ENCODE measurements around the gene TINAGL1.

Gene TINAGL1

DNA sequence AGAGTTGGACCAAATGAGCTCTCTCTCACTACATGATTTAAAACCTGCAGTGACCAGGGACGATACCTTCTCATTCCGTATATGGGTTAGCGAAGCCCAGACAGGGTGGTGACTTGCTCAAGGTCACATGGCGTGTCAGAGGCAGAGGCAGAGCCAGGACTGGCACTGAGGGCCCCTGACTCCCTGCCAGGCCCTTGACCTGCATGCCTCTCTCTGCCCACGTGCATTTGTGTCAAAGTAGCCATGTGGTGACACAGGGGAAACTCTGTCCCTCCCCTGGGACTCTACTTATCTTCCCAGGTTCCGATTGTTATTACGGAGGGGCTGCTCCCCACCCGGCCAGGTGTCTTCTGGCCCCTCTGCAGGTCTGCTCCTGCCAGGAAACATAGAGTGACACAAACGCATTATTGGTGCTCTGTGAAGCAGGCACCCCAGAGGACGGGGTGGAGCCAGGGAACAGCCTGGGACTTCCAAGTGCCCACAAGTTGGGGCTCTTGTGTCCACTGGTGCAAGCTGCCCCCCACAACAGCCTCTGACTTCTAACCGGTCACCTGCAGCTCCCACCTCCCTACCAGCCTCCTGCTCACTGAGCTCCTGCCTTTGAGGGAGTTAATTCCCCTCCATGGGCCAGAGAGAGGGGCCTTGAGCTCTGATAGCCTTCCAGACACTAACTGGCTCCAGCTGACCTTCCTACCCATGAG, 7.3 kb upstream of the TINAGL1 start:
- no peak for DNase-seq (ENCODE audit: low read depth)

DNA sequence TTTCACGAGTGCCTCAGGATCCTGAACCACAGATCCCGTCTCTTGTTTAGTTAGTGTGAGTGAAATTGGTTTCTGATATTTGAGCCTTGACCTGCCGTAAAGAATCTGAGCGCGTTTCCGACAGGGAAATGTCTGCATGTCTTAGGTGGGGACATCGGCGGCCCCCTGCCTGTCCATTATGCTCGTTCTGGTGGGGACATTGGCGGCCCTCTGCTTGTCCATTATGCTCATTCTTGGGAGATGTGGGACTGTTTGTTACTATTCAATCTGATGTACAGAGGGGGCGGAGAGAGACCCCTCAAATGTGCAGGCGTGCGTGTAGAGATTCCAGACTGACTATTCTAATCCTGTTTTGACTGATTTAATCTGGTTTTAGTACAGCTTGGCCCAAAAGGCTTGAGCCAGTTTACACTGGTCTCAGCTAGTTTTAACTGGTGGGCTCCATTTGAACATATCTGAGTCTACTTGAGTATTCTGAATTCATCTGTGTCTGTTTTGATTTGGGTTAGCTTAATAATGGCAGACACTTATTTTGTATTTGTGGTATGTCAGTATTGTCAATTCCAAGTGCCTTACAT, 6.6 kb upstream of the TINAGL1 start:
- no peak for DNase-seq (ENCODE audit: low read depth)

DNA sequence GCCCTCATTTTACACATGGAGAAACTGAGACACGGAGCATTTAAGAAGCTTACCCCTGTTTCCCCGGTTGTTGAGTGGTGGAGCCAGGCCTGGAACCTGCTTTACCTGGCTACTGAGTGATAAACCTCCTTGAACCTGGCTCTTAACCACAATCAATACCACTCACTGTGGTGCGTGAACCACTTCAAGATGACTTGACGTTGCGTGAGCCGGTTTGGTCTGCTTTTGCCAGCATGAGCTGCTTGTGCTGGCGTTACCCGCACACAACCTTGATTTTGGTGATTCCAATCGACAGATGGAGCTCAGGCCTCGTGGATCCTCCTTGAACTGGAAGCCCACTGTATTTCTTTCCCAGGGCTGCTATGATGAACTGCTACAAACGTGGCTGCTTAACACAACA, 6.1 kb upstream of the TINAGL1 start:
- no peak for DNase-seq (ENCODE audit: low read depth)

DNA sequence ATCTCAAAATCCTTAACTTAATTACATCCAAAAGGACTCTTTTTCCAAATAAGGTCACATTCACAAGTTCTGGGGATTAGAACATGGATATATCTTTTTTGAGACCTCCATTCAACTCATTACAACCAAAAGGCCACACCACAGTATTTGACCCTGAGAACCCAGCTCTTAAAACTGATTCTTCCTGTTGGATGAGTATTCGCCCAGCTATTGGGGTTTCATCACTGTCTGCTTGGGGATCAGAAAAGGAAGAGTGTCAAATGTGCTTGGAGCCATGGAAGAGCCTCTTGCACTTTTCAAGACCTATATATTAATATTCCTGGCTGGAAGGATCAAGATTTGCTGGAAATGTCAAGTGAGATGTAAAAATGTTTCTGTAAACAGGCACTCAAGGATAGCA, 5.4 kb upstream of the TINAGL1 start:
- DNase-seq (ENCODE audit: low read depth) = no peak

DNA sequence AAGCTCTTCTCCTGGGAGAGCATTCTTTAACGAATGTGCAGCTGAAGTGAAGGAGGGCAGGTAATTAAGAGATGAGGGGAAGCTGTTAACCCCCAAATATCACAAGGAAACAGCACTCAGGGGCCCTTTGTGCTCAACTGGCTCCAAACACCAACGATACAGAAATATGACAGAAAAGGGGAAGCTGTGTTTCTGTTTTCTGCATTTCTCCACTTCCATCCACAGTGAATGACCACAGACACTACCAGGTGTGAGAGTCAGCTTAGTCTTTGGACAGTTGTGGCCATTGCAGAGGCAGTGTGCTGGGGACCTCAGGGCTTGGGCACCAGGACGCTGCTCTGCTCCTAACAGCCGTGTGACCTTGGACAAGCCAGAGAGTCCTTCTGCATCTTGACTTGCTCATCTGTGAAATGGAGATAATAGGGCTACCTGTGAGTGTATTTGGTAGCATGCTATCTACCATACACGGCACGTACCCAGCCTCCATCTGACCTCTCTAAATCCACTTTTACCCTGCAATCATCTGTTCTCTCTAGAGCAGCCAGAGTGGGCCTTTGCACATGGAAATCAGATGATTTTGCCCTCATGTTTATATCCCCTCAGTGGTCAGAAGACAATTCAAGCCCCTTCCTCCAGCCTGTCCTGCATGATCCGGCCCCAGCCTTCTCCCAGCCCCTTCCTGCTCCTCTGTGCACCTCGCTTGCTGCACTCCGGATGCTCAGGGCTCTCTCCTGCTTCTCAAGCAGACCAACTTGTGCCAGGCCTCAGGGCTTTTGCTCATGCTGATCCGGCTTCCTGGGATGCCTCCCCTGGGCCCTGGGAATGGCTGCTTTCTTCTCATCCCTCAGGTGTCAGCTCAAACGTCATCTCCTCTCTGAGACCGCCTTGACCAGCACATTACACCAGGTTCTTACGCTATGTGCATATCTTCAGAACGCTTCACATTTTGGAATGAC, 4.7 kb upstream of the TINAGL1 start:
- no peak for DNase-seq (ENCODE audit: low read depth)

DNA sequence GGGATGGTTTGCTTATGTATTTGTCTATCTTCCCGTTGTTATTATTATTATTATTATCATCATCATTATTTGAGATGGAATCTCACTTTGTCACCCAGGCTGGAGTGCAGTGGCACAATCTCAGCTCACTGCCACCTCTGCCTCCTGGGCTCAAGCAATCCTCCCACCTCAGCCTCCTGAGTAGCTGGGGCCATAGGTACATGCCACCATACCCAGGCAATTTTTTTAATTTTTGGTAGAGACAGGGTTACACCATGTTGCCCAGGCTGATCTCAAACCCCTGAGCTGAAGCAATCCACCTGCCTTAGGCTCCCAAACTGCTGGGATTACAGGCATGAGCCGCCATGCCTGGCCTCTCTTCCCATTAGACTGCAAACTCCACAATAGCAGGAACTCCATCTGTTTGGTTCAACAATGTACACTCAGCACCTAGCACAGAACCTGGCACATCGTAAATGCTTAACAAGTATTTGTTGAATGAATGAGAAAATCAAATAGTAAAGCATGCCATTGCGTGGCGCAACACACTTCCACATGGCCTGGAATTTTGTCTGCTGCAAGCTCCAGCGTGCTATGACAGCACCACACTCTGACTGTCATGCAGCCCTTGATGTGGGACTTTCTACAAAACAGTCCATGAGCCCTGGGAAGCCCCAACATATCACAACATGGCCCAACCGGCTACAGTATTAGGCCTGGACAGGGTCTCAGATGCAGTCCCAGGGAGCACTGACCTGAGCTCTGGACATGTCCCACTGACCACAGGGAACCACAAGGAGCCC, 3.8 kb upstream of the TINAGL1 start:
- DNase-seq (ENCODE audit: low read depth) = no peak

DNA sequence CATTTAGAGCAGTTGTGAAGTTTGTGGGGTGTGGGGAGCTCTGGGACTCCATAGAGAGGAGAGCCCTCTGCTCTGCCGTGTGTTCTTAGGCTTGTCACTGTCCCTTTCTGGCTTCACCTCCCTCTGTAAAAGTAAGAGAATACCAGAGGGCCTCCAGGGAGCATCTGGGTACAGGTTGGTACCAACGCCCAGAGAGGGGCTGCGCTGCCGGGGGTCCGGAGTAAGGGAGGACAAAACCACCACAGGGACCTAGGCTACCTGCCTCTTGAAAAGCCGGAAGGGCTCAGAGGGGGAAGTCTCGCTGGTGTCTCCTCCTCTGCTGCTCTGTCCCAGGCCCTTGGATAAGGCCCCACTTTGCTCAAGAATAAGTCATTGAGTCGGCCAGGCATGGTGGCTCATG, 3.1 kb upstream of the TINAGL1 start:
- no peak for DNase-seq (ENCODE audit: low read depth)

DNA sequence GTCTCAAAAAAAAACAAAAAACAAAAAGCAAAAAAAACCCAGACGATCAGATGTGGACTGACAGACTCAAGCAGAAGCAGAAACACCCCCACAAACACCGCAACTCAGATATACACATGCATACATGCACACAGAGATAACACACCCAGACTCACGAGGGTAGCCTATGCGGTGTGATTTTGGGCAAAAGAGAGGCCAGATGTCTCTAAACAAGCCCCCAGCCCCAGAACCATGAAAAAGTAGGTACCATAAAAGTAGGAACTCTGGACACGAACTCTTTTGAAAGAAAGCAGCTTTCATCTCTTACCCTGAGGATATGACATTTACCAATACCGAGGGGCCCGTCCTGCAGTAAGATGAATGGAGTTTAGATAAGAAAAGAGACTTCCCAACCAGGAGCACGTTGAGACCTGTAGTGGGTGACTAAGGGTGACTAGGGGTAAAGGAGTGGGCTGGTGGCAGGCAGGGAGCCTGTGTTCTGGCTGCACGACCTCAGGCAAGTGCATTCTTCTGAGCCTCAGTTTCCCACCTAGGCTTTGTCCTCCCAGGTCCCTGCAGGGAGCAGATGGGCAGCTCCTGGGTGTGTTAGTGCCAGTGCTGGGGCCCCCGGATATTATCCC, 1.5 kb upstream of the TINAGL1 start:
- no peak for DNase-seq (ENCODE audit: low read depth)

DNA sequence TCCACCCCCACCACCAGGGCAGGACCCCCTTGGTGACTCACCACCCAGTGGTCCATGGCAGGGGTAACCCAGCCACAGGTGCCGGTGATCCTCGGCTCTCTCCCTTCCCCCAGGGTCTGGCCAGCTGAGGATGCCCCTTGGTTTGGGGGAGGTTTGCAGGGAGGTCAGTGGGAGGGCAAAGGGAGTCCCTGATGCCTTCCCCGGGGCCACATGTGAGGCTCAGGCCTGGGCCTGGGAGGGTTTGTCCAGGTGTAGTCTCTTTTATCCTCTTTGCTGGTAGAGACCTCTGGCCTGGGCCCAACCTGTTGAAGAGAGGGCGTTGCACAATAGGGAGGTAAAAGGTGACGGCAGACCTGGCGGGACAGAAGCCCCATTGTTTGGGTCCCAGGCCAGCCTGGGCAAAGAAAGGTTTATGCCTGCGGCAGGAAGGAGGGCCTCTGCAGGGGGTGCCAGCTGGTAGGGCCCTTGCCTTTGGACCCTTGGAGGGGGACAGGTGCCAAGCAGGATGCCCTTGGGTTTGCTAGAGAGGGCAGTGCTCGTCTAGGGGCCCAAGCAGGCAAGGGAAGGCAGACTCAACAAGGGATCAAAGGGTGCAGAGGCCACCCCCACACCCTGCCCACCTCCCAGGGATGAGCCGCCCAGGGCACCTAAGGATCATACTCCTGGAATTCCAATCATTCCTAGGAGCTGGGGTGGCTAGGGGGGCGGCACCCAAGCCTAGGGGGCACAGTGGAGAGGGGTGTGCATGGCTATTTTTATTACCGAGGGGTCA, 760 bp upstream of the TINAGL1 start:
- DNase-seq (ENCODE audit: low read depth) = no peak

DNA sequence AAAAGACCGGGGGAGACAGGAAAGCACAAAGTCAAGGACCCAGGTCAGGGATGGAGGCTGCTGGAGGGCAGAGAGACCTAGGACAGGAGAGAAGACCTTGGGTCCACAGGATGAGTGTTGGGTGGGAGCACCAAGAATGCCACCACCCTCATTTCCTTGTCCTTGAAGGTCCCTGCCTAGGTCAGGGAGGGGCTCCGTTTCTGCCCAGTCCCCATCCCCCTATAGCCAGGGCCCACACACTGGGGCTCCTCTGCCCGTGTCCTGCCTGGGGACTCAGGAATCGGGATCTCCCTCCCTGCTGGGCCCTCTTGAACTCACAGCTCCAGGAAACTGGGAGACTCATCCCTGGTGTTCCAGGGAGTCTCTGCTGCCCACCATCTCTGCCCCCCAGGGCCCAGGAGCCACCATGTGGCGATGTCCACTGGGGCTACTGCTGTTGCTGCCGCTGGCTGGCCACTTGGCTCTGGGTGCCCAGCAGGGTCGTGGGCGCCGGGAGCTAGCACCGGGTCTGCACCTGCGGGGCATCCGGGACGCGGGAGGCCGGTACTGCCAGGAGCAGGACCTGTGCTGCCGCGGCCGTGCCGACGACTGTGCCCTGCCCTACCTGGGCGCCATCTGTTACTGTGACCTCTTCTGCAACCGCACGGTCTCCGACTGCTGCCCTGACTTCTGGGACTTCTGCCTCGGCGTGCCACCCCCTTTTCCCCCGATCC, 584 bp downstream of the TINAGL1 start:
- no peak for DNase-seq (ENCODE audit: low read depth)

DNA sequence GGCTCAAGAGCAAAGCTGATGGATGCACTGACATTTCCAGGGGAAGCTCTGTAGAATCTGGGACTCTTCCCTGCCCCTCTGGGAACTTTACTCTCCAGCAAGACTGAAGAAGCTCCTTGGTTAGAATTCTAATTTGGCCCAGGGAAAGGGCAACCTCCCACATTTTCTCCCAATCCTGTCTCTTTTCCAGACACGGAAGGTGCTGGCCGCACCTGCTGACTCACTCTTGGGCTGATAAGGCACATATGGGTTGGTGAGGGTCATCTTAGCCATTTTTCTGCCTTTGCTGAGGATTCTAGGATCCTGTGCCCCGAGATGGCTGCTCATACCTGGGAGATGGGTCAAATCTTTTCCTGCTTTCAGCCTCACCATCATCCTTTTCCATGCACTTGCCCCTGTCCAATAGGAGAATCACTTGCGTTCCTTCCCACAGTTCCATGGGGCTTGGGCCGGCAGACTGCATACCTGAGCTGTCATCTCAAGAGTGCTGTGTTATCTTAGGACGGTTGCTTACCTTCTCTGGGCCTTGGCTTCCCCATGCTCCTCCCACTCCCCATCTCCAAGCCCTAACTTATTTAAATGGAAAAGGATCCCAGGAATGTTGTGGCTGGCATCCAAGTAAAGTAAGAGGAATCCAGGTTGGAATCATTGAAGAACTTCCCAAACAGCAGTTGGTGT, 1.3 kb downstream of the TINAGL1 start:
- DNase-seq (ENCODE audit: low read depth) = no peak

DNA sequence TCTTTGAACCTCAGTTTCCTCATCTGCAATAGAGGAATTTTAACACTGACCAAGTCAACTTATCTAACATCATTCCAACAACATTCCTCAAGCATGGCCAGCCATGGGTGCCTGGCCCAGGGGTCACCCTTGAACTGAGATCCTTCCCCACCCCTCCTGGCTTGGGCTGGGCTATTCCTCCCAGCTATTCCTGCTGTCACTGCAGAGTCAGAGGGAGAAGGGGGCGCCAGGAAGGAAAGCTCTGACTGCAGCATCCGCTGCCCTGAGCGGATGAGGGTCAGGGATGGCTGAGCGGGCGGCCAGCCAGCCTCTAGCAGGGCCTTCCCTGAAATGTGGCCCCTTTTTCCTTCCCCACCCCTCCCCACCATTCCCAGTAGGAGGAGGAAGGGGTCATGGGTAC, 3.1 kb downstream of the TINAGL1 start:
- no peak for DNase-seq (ENCODE audit: low read depth)

DNA sequence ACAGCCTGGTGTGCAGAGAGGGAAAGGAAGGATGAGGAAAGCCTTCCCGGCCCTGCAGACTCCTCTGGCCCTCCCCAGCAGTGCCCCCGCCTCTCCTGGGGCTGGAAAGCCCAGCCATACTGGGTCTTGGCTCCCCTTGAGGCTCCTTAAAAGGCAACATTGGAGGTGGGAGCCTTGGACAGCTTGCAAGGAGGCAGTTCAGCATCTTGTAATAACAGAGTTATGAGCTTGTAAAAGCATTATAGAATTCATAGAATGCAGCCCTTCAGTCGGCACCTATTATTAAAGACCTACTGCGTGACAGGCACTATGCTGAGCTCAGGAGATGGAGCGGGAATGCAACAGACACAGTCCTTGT, 4.2 kb downstream of the TINAGL1 start:
- DNase-seq (ENCODE audit: low read depth) = no peak

DNA sequence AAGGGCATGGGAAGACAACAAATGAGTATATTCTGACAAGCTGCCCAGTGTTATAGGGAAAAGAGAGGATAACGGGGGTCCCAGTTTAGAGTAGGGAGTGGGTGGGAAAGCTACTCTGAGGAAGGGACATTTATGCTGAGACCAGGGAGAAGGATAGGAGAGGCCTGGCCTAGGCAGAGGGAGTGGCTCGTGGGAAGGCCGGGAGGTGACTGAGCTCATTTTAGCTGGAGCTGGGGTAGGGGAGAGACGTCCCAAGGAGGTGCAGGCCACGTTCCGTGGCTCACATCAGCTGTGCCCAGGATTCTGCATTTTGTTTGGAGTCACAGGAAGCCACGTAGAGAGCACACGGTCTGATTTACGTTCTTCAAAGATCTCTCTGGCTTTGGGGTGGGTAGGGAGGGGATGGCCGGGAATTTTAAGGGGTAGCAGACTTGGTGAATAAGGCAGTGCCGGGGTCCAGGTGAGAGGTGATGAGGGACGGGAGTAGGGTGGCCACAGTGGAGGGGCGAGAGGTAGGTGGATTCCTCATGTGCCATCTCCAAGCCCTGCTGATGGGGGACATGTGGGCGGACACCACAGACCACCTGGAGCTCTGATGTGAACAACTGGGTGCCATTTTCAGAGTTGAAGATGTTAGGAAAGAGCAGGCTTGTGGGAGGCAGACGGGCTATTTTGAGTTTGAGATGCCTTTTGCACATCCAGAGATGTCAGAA, 4.7 kb downstream of the TINAGL1 start:
- DNase-seq (ENCODE audit: low read depth) = no peak

DNA sequence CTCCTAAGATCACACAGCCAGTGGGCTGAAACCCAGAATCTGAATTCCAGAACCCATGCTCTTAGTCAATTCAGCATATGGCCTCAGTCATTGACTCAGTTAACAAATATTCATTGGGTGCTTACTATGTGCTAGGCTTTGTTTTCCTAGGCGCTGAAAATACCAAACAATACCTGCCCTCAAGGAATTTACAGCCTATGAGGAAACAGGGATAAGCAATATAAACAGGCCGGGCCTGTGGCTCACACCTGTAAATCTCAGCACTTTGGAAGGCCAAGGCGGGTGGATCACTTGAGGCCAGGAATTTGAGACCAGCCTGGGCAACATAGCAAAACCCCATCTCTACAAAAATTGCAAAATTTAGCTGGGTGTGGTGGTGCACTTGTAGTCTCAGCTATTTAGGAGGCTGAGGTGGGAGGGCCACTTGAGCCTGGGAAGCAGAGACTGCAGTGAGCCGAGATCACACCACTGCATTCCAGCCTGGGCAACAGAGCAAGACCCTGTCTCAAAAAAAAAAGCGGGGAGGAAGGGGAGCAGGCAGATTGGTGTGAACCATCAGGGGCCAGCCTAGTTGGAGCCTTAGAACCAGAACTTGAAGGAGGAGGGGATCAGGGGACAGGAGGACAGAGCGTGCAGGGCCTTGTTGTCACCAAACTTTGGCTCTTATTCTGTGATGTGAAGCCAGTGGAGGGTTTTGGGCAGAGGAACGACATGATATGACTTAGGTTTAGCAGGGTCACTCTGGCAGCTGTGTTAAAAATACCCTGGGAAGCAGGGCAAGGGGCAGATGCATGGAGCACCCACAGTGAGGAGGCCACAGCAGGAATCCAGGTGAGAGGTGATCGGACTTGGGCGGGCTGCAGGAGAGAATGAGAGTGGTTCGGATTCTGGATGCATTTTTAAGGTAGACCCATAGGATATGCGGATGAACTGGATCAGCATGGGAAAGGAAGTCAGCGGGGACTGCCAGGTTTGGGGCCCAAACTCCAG, 5.8 kb downstream of the TINAGL1 start:
- DNase-seq (ENCODE audit: low read depth) = no peak

DNA sequence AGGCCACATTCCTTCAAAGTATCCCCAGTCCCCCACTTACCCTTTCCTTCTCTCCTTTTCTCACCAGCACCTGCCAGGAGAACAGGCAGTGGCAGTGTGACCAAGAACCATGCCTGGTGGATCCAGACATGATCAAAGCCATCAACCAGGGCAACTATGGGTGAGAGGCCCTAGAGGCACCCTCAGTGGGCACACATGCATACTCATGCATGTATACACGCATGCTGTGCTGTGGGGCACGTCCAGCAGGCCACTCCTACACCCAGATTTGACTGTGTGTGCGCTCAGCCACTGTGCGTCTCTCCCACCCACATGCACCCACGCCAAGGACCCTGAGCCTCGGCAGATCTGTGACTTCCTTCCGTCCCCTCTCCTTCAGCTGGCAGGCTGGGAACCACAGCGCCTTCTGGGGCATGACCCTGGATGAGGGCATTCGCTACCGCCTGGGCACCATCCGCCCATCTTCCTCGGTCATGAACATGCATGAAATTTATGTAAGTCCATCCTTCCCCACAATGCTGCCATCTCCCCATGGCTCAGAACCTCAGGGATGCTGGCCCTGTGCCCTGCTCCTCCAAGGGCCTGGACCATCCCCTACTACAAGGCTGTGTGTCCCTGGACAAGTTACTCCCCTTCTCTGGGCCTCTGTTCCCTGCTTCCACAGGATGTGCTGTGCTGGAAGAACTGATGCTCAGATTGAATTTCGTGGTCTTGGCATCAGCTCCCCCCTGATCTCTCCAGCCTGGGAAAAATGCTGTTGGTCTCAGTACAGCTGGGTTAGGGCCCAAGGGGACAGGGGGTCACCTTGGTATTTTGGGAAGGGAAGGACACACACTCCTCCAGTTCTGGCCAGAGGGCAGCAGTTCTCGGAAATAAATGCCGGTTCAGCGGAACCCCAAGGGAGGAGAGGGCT, 7.0 kb downstream of the TINAGL1 start:
- no peak for DNase-seq (ENCODE audit: low read depth)

All from GM04503 (cell line).